Ovary (tissue), 9 donors: Measurements from ENCODE around the gene P2RY14. TPM values are rescaled to one million over a fixed set of nuclear protein-coding genes. Genes with fewer than 3 reads are reported as not detected.
"Not testable (repeated sequence)": the region's sequence is repeated elsewhere in the genome, so short reads cannot be mapped to it uniquely, and the experiment has no call there.

ENCODE experiments used
- DNase-seq, 5 donors: peaks; one replicate each; pipeline ENCODE4 v3.0.0-alpha.2; 2019 to 2020
- H3K27ac ChIP-seq, 2 donors: fragments of 200-600 bp; one replicate each; pipeline versions ENCODE4 v1.5.1 to v1.8.0; 2019 to 2022
- H3K27me3 ChIP-seq: fragments of 200-600 bp; one replicate; pipeline ENCODE4 v1.8.0; 2022
- H3K36me3 ChIP-seq: fragments of 200-600 bp; sonication (generic); one replicate; pipeline ENCODE4 v1.5.1; 2019
- H3K4me1 ChIP-seq: one replicate; pipeline ENCODE4 v1.8.1; 2013; ENCODE audit warnings: mild to moderate bottlenecking, moderate library complexity; ENCODE audit not compliant: insufficient read depth
- H3K4me3 ChIP-seq: fragments of 200-600 bp; sonication (generic); one replicate; pipeline ENCODE4 v1.5.1; 2017
- H3K9me3 ChIP-seq, 2 donors: fragments of 200-600 bp in 1 of 2; sonication (generic) in 1 of 2; one replicate each; pipeline versions ENCODE4 v1.5.1 to v1.8.1; 2013 to 2019; ENCODE audit warnings: mild to moderate bottlenecking in 1 of 2, moderate library complexity in 1 of 2
- CTCF ChIP-seq, 3 donors: fragments of 450-650 bp in 2 of 3; fragments of 200-600 bp in 1 of 3; IDR thresholded peaks; one replicate each; pipeline versions ENCODE4 v1.5.1 to v1.8.0; 2016 to 2022; ENCODE audit warnings: antibody characterized with exemption in 3 of 3, mild to moderate bottlenecking in 1 of 3
- EP300 ChIP-seq: sonication (generic); formaldehyde crosslinking; IDR thresholded peaks from one replicate; pipeline ENCODE4 v1.6.1; 2017; ENCODE audit warnings: antibody characterized with exemption
- POLR2A ChIP-seq: fragments of 450-650 bp; IDR thresholded peaks from one replicate; pipeline ENCODE4 v1.6.1; 2017; ENCODE audit warnings: antibody characterized with exemption, mild to moderate bottlenecking, moderate library complexity
- WGBS, 3 donors: extraction: QIAGEN DNeasy Blood & Tissue Kit in 1 of 3; methylation state at CpG; one replicate each; pipeline versions ENCODE4 v1.1.5 to v1.1.7; 2013 to 2017; 5-methylcytosine and 5-hydroxymethylcytosine counted together
- intact Hi-C, 4 donors: fragments of 100-400 bp; cut with DNase I; formaldehyde crosslinking; loops; one replicate each; pipeline versions ENCODE4 v1.11.0 to v1.15.1; 2022 to 2023
- polyA plus RNA-seq, 2 donors: library from polyadenylated mRNA; stranded (reverse); fragments of 200-250 nt in 1 of 2; fragments of 350-450 nt in 1 of 2; fragmentation: Illumina TruSeq in 1 of 2; extraction: RNeasy Lipid Tissue Mini Kit (QIAGEN cat#74804) in 1 of 2; gene quantifications; one replicate each; pipeline ENCODE4 v1.2.3, GENCODE V29; 2013 to 2014
- total RNA-seq, 7 donors: library from RNA; depleted of rRNA in 2 of 7; stranded (reverse); fragments of >200 nt in 2 of 7; fragmentation: NEBNext Ultra II Directional in 3 of 7; extraction: Animal tissue kit (Norgen Biotek cat#: 25700) in 3 of 7; gene quantifications; one replicate each; pipeline versions ENCODE4 v1.1.0 to v1.2.4, GENCODE V29; 2016 to 2023
- donor health status: DM: no; HTN: no; CAD: no; lungs with moderate emphysema.
- donor health status: DM: no; HTN: no; CAD: no.
- donor health status: Bipolar disorder and iron deficiency.
- donor health status: DM: yes; HTN: yes; CAD: no.
- donor health status: DM: no; HTN: no; CAD: no.
- donor health status: DM: yes; HTN: yes; CAD: no.

Gene P2RY14
- total and polyA plus RNA-seq, 9 donors, result 0.28 to 2.8 (median 0.70) TPM; not detected in 1

GRCh38 chr3:151236736-151237135 is 41.6 kb downstream of the P2RY14 start:
- WGBS, 3 donors, result 62 to 79% (median 70%) methylated on average over 7 of the region's 7 CpGs
- H3K4me1 ChIP-seq, result no peaks in the 10 kb centered on the region
- TF ChIP-seq POLR2A, result no peak
- TF ChIP-seq EP300, result no peak
- no peak for TF ChIP-seq CTCF (IDR thresholded peaks at IDR 0.05)
- no peak overlapping the region for H3K4me3 ChIP-seq
- no peak for DNase-seq
- intact Hi-C loops, result no loop called here
- no peaks in the 10 kb centered on the region for H3K9me3 ChIP-seq
- no peaks in the 10 kb centered on the region for H3K36me3 ChIP-seq
- no peak overlapping the region for H3K27ac ChIP-seq
- H3K27me3 ChIP-seq, result no peaks in the 10 kb centered on the region

GRCh38 chr3:151236316-151236715 is 42.0 kb downstream of the P2RY14 start:
- intact Hi-C loops, result no loop called here
- H3K27me3 ChIP-seq, result no peaks in the 10 kb centered on the region
- WGBS, 3 donors, result 6 to 16% (median 6%) methylated on average over 2 of the region's 2 CpGs
- no peaks in the 10 kb centered on the region for H3K9me3 ChIP-seq
- no peak for DNase-seq
- H3K4me1 ChIP-seq, result no peaks in the 10 kb centered on the region
- no peak for TF ChIP-seq POLR2A
- no peak for TF ChIP-seq EP300
- no peak for TF ChIP-seq CTCF (IDR thresholded peaks at IDR 0.05)
- no peak overlapping the region for H3K4me3 ChIP-seq
- no peaks in the 10 kb centered on the region for H3K36me3 ChIP-seq
- no peak overlapping the region for H3K27ac ChIP-seq

- no peaks in the 10 kb centered on the region for H3K9me3 ChIP-seq
- DNase-seq, result no peak
- no peak for TF ChIP-seq EP300
- TF ChIP-seq POLR2A, result no peak
- TF ChIP-seq CTCF (IDR thresholded peaks at IDR 0.05), result no peak
- no peaks in the 10 kb centered on the region for H3K27me3 ChIP-seq
- H3K4me1 ChIP-seq, result no peaks in the 10 kb centered on the region
- no peak overlapping the region for H3K4me3 ChIP-seq
- 82 to 95% (median 90%) methylated on average over 6 of the region's 6 CpGs for WGBS, 3 donors
- no peak overlapping the region for H3K27ac ChIP-seq
- intact Hi-C loops, result no loop called here
- no peaks in the 10 kb centered on the region for H3K36me3 ChIP-seq
Measured at GRCh38 chr3:151234825-151235224, 43.5 kb downstream of the P2RY14 start.

GRCh38 chr3:151232991-151233390 is 45.4 kb downstream of the P2RY14 start:
- Histone ChIP-seq H3K9me3 (no peaks in the 10 kb centered on the region), H3K27me3 (no peaks in the 10 kb centered on the region), H3K27ac (no peak overlapping the region), H3K36me3 (no peaks in the 10 kb centered on the region), H3K4me3 (no peak overlapping the region), H3K4me1 (peaks cover 2% of the 10 kb centered on the region)
- TF ChIP-seq POLR2A (no peak), EP300 (no peak), CTCF (IDR thresholded peaks at IDR 0.05) (no peak)
- DNase-seq, result no peak
- intact Hi-C loops, result no loop called here
- 93 to 96% (median 95%) methylated on average over 4 of the region's 4 CpGs for WGBS, 3 donors

GRCh38 chr3:151232403-151232802 is 45.9 kb downstream of the P2RY14 start:
- H3K27me3 ChIP-seq, H3K36me3 ChIP-seq, H3K27ac ChIP-seq, H3K9me3 ChIP-seq, intact Hi-C loops, DNase-seq, H3K4me3 ChIP-seq, H3K4me1 ChIP-seq: not testable (repeated sequence)
